GM12878 (cell line): ENCODE data around the gene KLHDC9. TPM values are rescaled to one million over a fixed set of nuclear protein-coding genes. Genes with fewer than 3 reads are reported as not detected.

Experiments
- ATAC-seq: fragments of 200-7000 bp; cut with Tn5 transposase; 3 replicates; pipeline ENCODE4 v1.9.1; 2020; ENCODE audit warnings: mild to moderate bottlenecking, moderate library complexity
- BruUV-seq: library from RNA; stranded (reverse); fragments of 400-500 nt; replicated peaks from 2 replicates; lab custom pipeline; 2021; lab: Mats Ljungman, UMichigan
- CTCF ChIA-PET: fragments of 300-600 bp; sonication (Branson Sonifier 250); formaldehyde crosslinking; extraction: SDS; loops from one replicate; lab custom pipeline; 2021; ENCODE audit warnings: inconsistent platforms; lab: Yijun Ruan, JAX
- POLR2A ChIA-PET: fragments of 350-600 bp; formaldehyde crosslinking; extraction: SDS; loops from one replicate; lab custom pipeline; 2021; ENCODE audit warnings: inconsistent platforms; lab: Charles Lee
- RAD21 ChIA-PET: fragments of 300-600 bp; sonication (Branson Sonifier 250); formaldehyde crosslinking; loops from one replicate; lab custom pipeline; 2023; ENCODE audit warnings: antibody characterized with exemption; ENCODE audit not compliant: unreplicated experiment; lab: Charles Lee
- SMC1A ChIA-PET: fragments of 300-600 bp; sonication (Branson Sonifier 250); formaldehyde crosslinking; loops from one replicate; lab custom pipeline; 2023; ENCODE audit not compliant: unreplicated experiment, uncharacterized antibody; lab: Charles Lee
- DNase-seq: peaks from one replicate; pipeline ENCODE4 v3.0.0-alpha.2; 2011; ENCODE audit warnings: low read depth, low spot score
- FAIRE-seq: peaks from 3 replicates; lab custom pipeline; 2011; peaks lifted over from hg19 to GRCh38; lab: Jason Lieb, UNC
- H2AFZ ChIP-seq: 2 replicates; pipeline ENCODE4 v1.6.0; 2011; ENCODE audit warnings: low read depth, low read length, control low read depth; ENCODE audit not compliant: control insufficient read depth
- H3K27ac ChIP-seq: 2 replicates; pipeline ENCODE4 v1.5.1; 2011; ENCODE audit warnings: control low read depth; ENCODE audit not compliant: control insufficient read depth, insufficient read depth
- H3K27me3 ChIP-seq, 2 experiments: replicated peaks in 1 of 2; 2 replicates each; pipeline versions ENCODE4 v1.6.0 to v1.6.1; 2011; ENCODE audit warnings: low read length in 1 of 2; ENCODE audit not compliant: control insufficient read depth in 2 of 2, insufficient read depth in 2 of 2
- H3K36me3 ChIP-seq, 2 experiments: 2 replicates each; pipeline ENCODE4 v1.5.1; 2011; ENCODE audit warnings: low read length in 1 of 2; ENCODE audit not compliant: control insufficient read depth in 2 of 2, insufficient read depth in 2 of 2
- H3K4me1 ChIP-seq: 2 replicates; pipeline ENCODE4 v1.6.1; 2011; ENCODE audit warnings: mild to moderate bottlenecking, low read length, moderate library complexity, mixed read lengths; ENCODE audit not compliant: control insufficient read depth, insufficient read depth
- H3K4me2 ChIP-seq: 2 replicates; pipeline ENCODE4 v1.6.0; 2011; ENCODE audit warnings: control low read depth; ENCODE audit not compliant: control insufficient read depth, insufficient read depth
- H3K4me3 ChIP-seq: fragments of 200-600 bp; sonication (generic); 2 replicates; pipeline ENCODE4 v1.5.1; 2016
- H3K79me2 ChIP-seq: 2 replicates; pipeline ENCODE4 v1.6.0; 2011; ENCODE audit warnings: low read length; ENCODE audit not compliant: control insufficient read depth, insufficient read depth
- H3K9ac ChIP-seq: 2 replicates; pipeline ENCODE4 v1.8.0; 2011; ENCODE audit warnings: low read length, control low read depth, mixed read lengths; ENCODE audit not compliant: control insufficient read depth, insufficient read depth
- H3K9me3 ChIP-seq: replicated peaks from 3 replicates; pipeline ENCODE4 v1.5.1; 2011; ENCODE audit warnings: mild to moderate bottlenecking, low read length; ENCODE audit not compliant: control insufficient read depth, insufficient read depth
- H4K20me1 ChIP-seq: 2 replicates; pipeline ENCODE4 v1.6.0; 2011; ENCODE audit not compliant: control insufficient read depth, insufficient read depth
- CBX3 ChIP-seq: fragments of 200-600 bp; sonication (generic); IDR thresholded peaks from 2 replicates; pipeline ENCODE4 v1.6.1; 2016; ENCODE audit warnings: low read depth, borderline replicate concordance
- CHD4 ChIP-seq: fragments of 200-600 bp; sonication (generic); IDR thresholded peaks from 2 replicates; pipeline ENCODE4 v1.6.1; 2016; ENCODE audit warnings: mild to moderate bottlenecking
- IRF4 ChIP-seq: IDR thresholded peaks from 2 replicates; pipeline ENCODE4 v1.6.1; 2011; ENCODE audit warnings: low read depth, low read length
- KLF5 ChIP-seq: fragments of 450-650 bp; IDR thresholded peaks from 2 replicates; pipeline ENCODE4 v1.6.1; 2014; ENCODE audit warnings: mild to moderate bottlenecking; ENCODE audit not compliant: partially characterized antibody
- SMARCA5 ChIP-seq: fragments of 450-650 bp; IDR thresholded peaks from 2 replicates; pipeline ENCODE4 v1.6.1; 2017; ENCODE audit warnings: mild to moderate bottlenecking
- WRNIP1 ChIP-seq: IDR thresholded peaks from 2 replicates; pipeline ENCODE4 v1.6.1; 2011; ENCODE audit warnings: low read depth, low read length, improper control_type of control experiment, borderline replicate concordance
- WGBS: methylation state at CpG from one replicate; pipeline ENCODE4 v1.1.6; 2016; ENCODE audit warnings: low lambda C conversion rate; ENCODE audit not compliant: insufficient replicate concordance, insufficient coverage; ENCODE audit errors: missing lambda C conversion rate; 5-methylcytosine and 5-hydroxymethylcytosine counted together
- in situ Hi-C: fragments of 300-500 bp; cut with MboI; formaldehyde crosslinking; loops from 9 replicates; pipeline ENCODE4 v1.14.3; 2018; ENCODE audit warnings: mixed read lengths
- intact Hi-C: fragments of 100-400 bp; cut with micrococcal nuclease; formaldehyde crosslinking; loops from one replicate; pipeline ENCODE4 v1.14.2; 2022; ENCODE audit not compliant: unreplicated experiment
- polyA plus RNA-seq, 11 experiments: library from polyadenylated mRNA; depleted of rRNA in 4 of 11; unstranded in 6 of 11; stranded (reverse) in 5 of 11; fragments of >200 nt; fragmentation: Nextera tagmentation in 4 of 11; fragmentation: Illumina TruSeq in 1 of 11; extraction: Ambion mirVana in 4 of 11; extraction: Trizol in 1 of 11; gene quantifications; 1 replicate in 1 of 11; 2 replicates in 10 of 11; pipeline versions ENCODE4 v1.2.1 to v1.2.3, GENCODE V29; 2011 to 2016; ENCODE audit warnings: inconsistent platforms in 2 of 11, missing spikeins in 2 of 11, low read depth in 1 of 11
- total RNA-seq, 4 experiments: library from RNA; depleted of rRNA in 3 of 4; stranded (reverse); fragments of >200 nt in 3 of 4; fragmentation: Illumina TruSeq in 1 of 4; extraction: Trizol in 1 of 4; gene quantifications; 2 replicates each; pipeline versions ENCODE4 v1.2.1 to v1.2.3, GENCODE V29; 2013 to 2021
- TF ChIP-seq, protein P1 (sequence below): IDR thresholded peaks from 2 replicates; pipeline ENCODE4 v1.6.1; 2012; ENCODE audit warnings: low read length, inconsistent platforms
- TF ChIP-seq, protein P2 (sequence below): fragments of 450-650 bp; IDR thresholded peaks from 2 replicates; pipeline ENCODE4 v1.6.1; 2014; ENCODE audit warnings: mild to moderate bottlenecking

KLHDC9 gene
- total and polyA plus RNA-seq, 10 of the 15 experiments (the other 5 are each of a cell fraction or from before 2014, with no cell fraction given), result 0.66 to 4.9 (median 2.6) TPM

DNA sequence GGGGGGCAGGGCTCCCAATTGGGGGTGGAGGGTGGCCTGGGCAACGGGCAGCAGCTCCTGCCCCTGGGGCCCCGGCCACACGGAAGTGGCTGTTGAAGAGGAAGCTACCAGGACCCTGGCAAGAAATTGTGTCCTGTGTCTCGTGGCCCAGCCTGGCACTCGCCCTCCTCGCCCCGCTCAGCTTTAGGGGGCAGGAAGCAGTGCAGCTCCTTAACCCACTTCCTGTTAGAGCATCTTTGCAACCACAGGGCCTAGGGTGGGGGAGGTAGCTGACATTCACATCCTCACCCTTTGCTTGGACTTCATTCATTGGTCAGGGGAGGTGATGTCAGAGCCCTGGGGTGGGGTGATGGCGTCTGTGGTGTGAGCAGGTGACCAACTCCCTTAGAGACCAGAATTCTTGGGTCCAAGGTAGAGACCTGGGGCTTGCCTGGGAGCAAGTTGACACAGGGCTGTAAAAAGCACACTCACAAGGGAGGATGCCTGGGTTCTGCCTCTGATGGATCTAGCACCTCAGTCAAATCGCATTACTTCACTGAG is 28.4 kb upstream of the KLHDC9 start, which contains the start of gene ARHGAP30 (continued):
- TF ChIP-seq CHD4 (no peak), KLF5 (no peak), WRNIP1 (0 out of 2 replicates have a peak, but pooled peaks have one; percentile 86), SMARCA5 (no peak)

DNA sequence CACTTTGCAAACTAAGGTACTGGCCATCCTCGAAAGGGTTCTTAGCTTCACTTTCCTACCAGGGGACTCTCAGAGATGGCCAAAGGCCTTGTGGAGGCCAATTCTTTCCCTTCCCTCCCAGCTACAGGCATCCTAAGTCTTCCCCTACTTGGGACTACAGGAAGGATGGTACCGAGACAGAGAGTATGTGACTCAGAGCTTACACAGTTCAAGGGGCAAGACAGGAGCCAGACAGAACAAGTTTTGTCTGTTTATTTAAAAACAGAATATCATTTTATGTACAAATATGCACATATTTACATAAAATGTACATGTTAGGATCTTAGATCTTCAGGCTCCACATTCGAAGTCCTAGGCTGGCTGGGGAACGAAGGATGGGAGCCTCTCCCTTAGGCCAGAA is 27.4 kb upstream of the KLHDC9 start:
- WGBS, result 95% methylated on average over 4 of the region's 4 CpGs
- H3K4me3 ChIP-seq, result no peak overlapping the region
- peaks cover 41% of the 10 kb centered on the region for H3K79me2 ChIP-seq

More for the DNA sequence above, 27.4 kb upstream of the KLHDC9 start:
- Histone ChIP-seq H3K27me3 (no peaks in the 10 kb centered on the region), H2AFZ (no peak overlapping the region; the same call in 1 of the 2 replicates), H3K9me3 (no peaks in the 10 kb centered on the region), H3K27ac (peak overlapping the region; percentile 98), H3K36me3 (0 out of 4 replicates have a peak, but pooled peaks cover 0 to 9% of the 10 kb centered on the region in 2 experiments), H3K9ac (no peak overlapping the region), H3K4me1 (peaks cover 20% of the 10 kb centered on the region), H3K4me2 (no peak overlapping the region; the same call in 1 of the 2 replicates), H4K20me1 (peaks cover 11% of the 10 kb centered on the region; the same call in 1 of the 2 replicates)
- in situ Hi-C loops (no loop called here), intact Hi-C loops (loop anchor here (1.0 to 2.0 kb wide), 2 partner anchors 26 to 62 kb away; partner anchors contain the start of gene DEDD)
- ChIA-PET CTCF (interaction anchor here (0.7 to 8.6 kb wide), 20 partner anchors 9 to 424 kb away, joined by 3 to 111 read pairs (median 5); partner anchors contain the start of genes DEDD, F11R, KLHDC9 and NDUFS2), SMC1A (interaction anchor here (0.6 to 9.0 kb wide), 24 partner anchors 9 to 415 kb away, joined by 3 to 134 read pairs (median 4); partner anchors contain the start of genes DEDD, F11R, KLHDC9 and NDUFS2), POLR2A (interaction anchor here (0.7 to 6.8 kb wide), 13 partner anchors 19 to 363 kb away, joined by 3 to 139 read pairs (median 6); partner anchors contain the start of genes DEDD, F11R, KLHDC9 and PPOX), RAD21 (interaction anchor here (1.0 to 7.1 kb wide), 11 partner anchors 16 to 363 kb away, joined by 3 to 107 read pairs (median 5); partner anchors contain the start of genes DEDD, F11R, KLHDC9 and TSTD1)
- no TSS peak for BruUV-seq
- no peak for TF ChIP-seq CBX3
- TF ChIP-seq, protein P1, sequence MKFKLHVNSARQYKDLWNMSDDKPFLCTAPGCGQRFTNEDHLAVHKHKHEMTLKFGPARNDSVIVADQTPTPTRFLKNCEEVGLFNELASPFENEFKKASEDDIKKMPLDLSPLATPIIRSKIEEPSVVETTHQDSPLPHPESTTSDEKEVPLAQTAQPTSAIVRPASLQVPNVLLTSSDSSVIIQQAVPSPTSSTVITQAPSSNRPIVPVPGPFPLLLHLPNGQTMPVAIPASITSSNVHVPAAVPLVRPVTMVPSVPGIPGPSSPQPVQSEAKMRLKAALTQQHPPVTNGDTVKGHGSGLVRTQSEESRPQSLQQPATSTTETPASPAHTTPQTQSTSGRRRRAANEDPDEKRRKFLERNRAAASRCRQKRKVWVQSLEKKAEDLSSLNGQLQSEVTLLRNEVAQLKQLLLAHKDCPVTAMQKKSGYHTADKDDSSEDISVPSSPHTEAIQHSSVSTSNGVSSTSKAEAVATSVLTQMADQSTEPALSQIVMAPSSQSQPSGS, result no peak
- TF ChIP-seq, protein P2, sequence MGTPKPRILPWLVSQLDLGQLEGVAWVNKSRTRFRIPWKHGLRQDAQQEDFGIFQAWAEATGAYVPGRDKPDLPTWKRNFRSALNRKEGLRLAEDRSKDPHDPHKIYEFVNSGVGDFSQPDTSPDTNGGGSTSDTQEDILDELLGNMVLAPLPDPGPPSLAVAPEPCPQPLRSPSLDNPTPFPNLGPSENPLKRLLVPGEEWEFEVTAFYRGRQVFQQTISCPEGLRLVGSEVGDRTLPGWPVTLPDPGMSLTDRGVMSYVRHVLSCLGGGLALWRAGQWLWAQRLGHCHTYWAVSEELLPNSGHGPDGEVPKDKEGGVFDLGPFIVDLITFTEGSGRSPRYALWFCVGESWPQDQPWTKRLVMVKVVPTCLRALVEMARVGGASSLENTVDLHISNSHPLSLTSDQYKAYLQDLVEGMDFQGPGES, result no peak
- TF ChIP-seq IRF4, result no peak
- DNase-seq, result no peak
- ATAC-seq, result no peak
- FAIRE-seq, result no peak
